GM23338 (cell line): ENCODE measurements around the gene GDA. TPM values are rescaled to one million over a fixed set of nuclear protein-coding genes. Genes with fewer than 3 reads are reported as not detected.
A peak's percentile ranks its signal among the peaks of the same experiment; 100 is the strongest.

Source experiments
- ATAC-seq: fragments of 200-7000 bp; cut with Tn5 transposase; 3 replicates; pipeline ENCODE4 v1.9.1; 2020
- DNase-seq: peaks from one replicate; pipeline ENCODE4 v3.0.0-alpha.2; 2015; ENCODE audit warnings: low spot score
- H2AFZ ChIP-seq: fragments of 200-600 bp; sonication (generic); 2 replicates; pipeline ENCODE4 v1.8.0; 2016; ENCODE audit warnings: antibody characterized with exemption, mild to moderate bottlenecking, moderate library complexity
- H3F3A ChIP-seq: fragments of 200-600 bp; sonication (generic); replicated peaks from 2 replicates; pipeline ENCODE4 v1.8.0; 2017; ENCODE audit warnings: antibody characterized with exemption, mixed run types, low read depth
- H3K27ac ChIP-seq: fragments of 200-600 bp; sonication (generic); 2 replicates; pipeline ENCODE4 v1.6.1; 2016; ENCODE audit warnings: low read depth
- H3K27me3 ChIP-seq: fragments of 200-600 bp; sonication (generic); 2 replicates; pipeline ENCODE4 v1.8.0; 2016; ENCODE audit warnings: mild to moderate bottlenecking, mixed run types, moderate library complexity; ENCODE audit not compliant: insufficient read depth
- H3K36me3 ChIP-seq: fragments of 200-600 bp; sonication (generic); 2 replicates; pipeline ENCODE4 v1.8.0; 2016; ENCODE audit warnings: mild to moderate bottlenecking; ENCODE audit not compliant: insufficient read depth
- H3K4me1 ChIP-seq: fragments of 200-600 bp; sonication (generic); 2 replicates; pipeline ENCODE4 v1.8.0; 2016; ENCODE audit warnings: mild to moderate bottlenecking, moderate library complexity; ENCODE audit not compliant: insufficient read depth
- H3K4me2 ChIP-seq: fragments of 200-600 bp; sonication (generic); 2 replicates; pipeline ENCODE4 v1.7.1; 2017; ENCODE audit warnings: mixed run types
- H3K4me3 ChIP-seq: fragments of 200-600 bp; sonication (generic); 2 replicates; pipeline ENCODE4 v1.6.1; 2016; ENCODE audit warnings: mixed run types
- H3K79me2 ChIP-seq: fragments of 200-600 bp; sonication (generic); replicated peaks from 2 replicates; pipeline ENCODE4 v1.8.0; 2017; ENCODE audit warnings: mild to moderate bottlenecking; ENCODE audit not compliant: insufficient read depth
- H3K9me2 ChIP-seq: fragments of 200-600 bp; sonication (generic); 2 replicates; pipeline ENCODE4 v1.8.0; 2017; ENCODE audit not compliant: insufficient read depth
- H4K20me1 ChIP-seq: fragments of 200-600 bp; sonication (generic); replicated peaks from 2 replicates; pipeline ENCODE4 v1.8.0; 2017; ENCODE audit warnings: mild to moderate bottlenecking; ENCODE audit not compliant: insufficient read depth
- H3K27ac Mint-ChIP-seq: 2 replicates; pipeline ENCODE4 v1.8.0; 2020; ENCODE audit warnings: inconsistent platforms, mild to moderate bottlenecking, moderate library complexity, mixed read lengths
- H3K27me3 Mint-ChIP-seq: 3 replicates; pipeline ENCODE4 v1.8.0; 2022; ENCODE audit warnings: low read depth, mild to moderate bottlenecking, moderate library complexity, mixed read lengths, inconsistent platforms; ENCODE audit not compliant: insufficient read depth, poor library complexity
- H3K36me3 Mint-ChIP-seq: 3 replicates; pipeline ENCODE4 v1.8.0; 2021; ENCODE audit warnings: low read depth, mild to moderate bottlenecking, inconsistent platforms, moderate library complexity, mixed read lengths
- H3K4me1 Mint-ChIP-seq: 3 replicates; pipeline ENCODE4 v1.8.0; 2020; ENCODE audit warnings: mild to moderate bottlenecking, inconsistent platforms, mixed read lengths
- H3K4me3 Mint-ChIP-seq: 3 replicates; pipeline ENCODE4 v1.8.0; 2021; ENCODE audit warnings: moderate library complexity, mild to moderate bottlenecking, inconsistent platforms, mixed read lengths
- H3K9me3 Mint-ChIP-seq: 3 replicates; pipeline ENCODE4 v1.8.0; 2020; ENCODE audit warnings: moderate library complexity, mild to moderate bottlenecking, inconsistent platforms, mixed read lengths
- EZH2 ChIP-seq: fragments of 200-600 bp; sonication (generic); IDR thresholded peaks from one replicate; pipeline ENCODE4 v1.8.0; 2017; ENCODE audit warnings: antibody characterized with exemption, mild to moderate bottlenecking, low read depth; ENCODE audit not compliant: unreplicated experiment
- EZH2phosphoT487 ChIP-seq: fragments of 200-600 bp; sonication (generic); IDR thresholded peaks from one replicate; pipeline ENCODE4 v1.8.1; 2018; ENCODE audit warnings: antibody characterized with exemption; ENCODE audit not compliant: unreplicated experiment
- NANOG ChIP-seq: IDR thresholded peaks from 2 replicates; pipeline ENCODE4 v1.6.1; 2016; ENCODE audit warnings: antibody characterized with exemption, borderline replicate concordance
- POLR2AphosphoS5 ChIP-seq: IDR thresholded peaks from 2 replicates; pipeline ENCODE4 v1.6.1; 2016; ENCODE audit warnings: antibody characterized with exemption, low read depth
- ZNF114 ChIP-seq: fragments of 250-450 bp; sonication (Bioruptor Pico); IDR thresholded peaks from 2 replicates; pipeline ENCODE4 v1.5.0; 2020; ENCODE audit warnings: mild to moderate bottlenecking, moderate library complexity
- ZNF331 ChIP-seq: fragments of 250-450 bp; sonication (Bioruptor Pico); IDR thresholded peaks from 2 replicates; pipeline ENCODE4 v1.5.0; 2020; ENCODE audit warnings: low read depth, mild to moderate bottlenecking, moderate library complexity
- long read RNA-seq: library from polyadenylated mRNA; unstranded; transcript quantifications from one replicate; pipeline ENCODE4 v2.0.0, GENCODE V29; 2020; ENCODE audit not compliant: unreplicated experiment
- polyA plus RNA-seq: library from polyadenylated mRNA; unstranded; fragments of >200 nt; fragmentation: Nextera tagmentation; extraction: Ambion mirVana; gene quantifications from 2 replicates; pipeline ENCODE4 v1.2.1, GENCODE V29; 2016
- total RNA-seq: library from RNA; depleted of rRNA; stranded (reverse); fragments of >200 nt; shearing (Covaris generic); gene quantifications from 2 replicates; pipeline ENCODE4 v1.2.3, GENCODE V29; 2014; rRNA removed
- TF ChIP-seq, protein P1 (sequence below), 2 experiments: fragments of 200-600 bp in 1 of 2; sonication (generic) in 1 of 2; conservative IDR thresholded peaks; 2 replicates each; pipeline versions ENCODE4 v1.5.1 to v1.6.1; 2016 to 2017; ENCODE audit warnings: antibody characterized with exemption in 2 of 2, low read depth in 2 of 2, mild to moderate bottlenecking in 2 of 2, moderate library complexity in 1 of 2

GDA gene
- total RNA-seq: 4.1 and 5.8 TPM in 2 replicates
- polyA plus RNA-seq: 3.2 and 4.0 TPM in 2 replicates
- long read RNA-seq: 0 reads

DNA sequence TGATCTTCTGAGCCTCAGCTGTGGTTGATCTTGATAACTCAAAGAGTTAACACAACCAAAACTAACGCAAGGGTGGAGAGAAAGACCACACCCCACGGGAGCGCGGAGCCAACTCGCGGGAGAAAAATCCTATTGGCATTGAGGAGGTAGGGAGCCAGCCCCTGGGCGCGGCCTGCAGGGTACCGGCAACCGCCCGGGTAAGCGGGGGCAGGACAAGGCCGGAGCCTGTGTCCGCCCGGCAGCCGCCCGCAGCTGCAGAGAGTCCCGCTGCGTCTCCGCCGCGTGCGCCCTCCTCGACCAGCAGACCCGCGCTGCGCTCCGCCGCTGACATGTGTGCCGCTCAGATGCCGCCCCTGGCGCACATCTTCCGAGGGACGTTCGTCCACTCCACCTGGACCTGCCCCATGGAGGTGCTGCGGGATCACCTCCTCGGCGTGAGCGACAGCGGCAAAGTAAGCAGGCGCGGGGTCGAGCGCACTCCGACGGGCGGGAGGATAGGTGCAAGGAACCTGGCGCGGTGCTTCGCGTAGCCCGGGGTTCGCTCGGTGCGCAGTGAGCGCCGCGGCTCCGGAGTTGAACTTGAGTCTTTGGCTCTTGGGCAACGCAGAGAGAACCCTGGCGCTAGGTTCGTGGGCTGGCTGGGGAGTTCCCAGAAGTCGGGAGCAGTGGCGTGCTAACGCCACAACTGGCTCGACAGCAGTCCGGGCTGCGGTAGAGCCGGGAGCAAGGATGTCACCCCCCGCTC lies at the start of gene GDA:
Gene GDA (plus strand): TSS at position 210 of the 745 bp plus-strand sequence. CDS start 120 bp downstream, at position 330.
- no peaks in the 10 kb centered on the region; the same call in 1 of the 2 replicates for H4K20me1 ChIP-seq
- ATAC-seq: peak; percentile 95
- peak; percentile 38; the same call in 1 of the 2 replicates for TF ChIP-seq POLR2AphosphoS5
- TF ChIP-seq EZH2phosphoT487: no peak
- TF ChIP-seq EZH2: peak; percentile 35
- TF ChIP-seq, protein P1, sequence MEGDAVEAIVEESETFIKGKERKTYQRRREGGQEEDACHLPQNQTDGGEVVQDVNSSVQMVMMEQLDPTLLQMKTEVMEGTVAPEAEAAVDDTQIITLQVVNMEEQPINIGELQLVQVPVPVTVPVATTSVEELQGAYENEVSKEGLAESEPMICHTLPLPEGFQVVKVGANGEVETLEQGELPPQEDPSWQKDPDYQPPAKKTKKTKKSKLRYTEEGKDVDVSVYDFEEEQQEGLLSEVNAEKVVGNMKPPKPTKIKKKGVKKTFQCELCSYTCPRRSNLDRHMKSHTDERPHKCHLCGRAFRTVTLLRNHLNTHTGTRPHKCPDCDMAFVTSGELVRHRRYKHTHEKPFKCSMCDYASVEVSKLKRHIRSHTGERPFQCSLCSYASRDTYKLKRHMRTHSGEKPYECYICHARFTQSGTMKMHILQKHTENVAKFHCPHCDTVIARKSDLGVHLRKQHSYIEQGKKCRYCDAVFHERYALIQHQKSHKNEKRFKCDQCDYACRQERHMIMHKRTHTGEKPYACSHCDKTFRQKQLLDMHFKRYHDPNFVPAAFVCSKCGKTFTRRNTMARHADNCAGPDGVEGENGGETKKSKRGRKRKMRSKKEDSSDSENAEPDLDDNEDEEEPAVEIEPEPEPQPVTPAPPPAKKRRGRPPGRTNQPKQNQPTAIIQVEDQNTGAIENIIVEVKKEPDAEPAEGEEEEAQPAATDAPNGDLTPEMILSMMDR (conservative IDR thresholded peaks at IDR 0.05; ENCODE audit: low read depth in 2 of 2): 0 out of 4 replicates have a peak, but pooled peaks of 1 of the 2 experiments have one; percentile 7
- no peaks in the 10 kb centered on the region for H3F3A ChIP-seq
- peak within 1 kb of the TSS; percentile 79 for H3K4me3 Mint-ChIP-seq
- H3K4me3 ChIP-seq: peak within 1 kb of the TSS; percentile 66
- H3K27ac ChIP-seq: no peak within 1 kb of the TSS
- no peak within 1 kb of the TSS for H3K27ac Mint-ChIP-seq
- H3K9me3 Mint-ChIP-seq: no peaks in the 10 kb centered on the region
- peaks cover 42% of the 10 kb centered on the region for H3K27me3 ChIP-seq
- peak; percentile 82 for DNase-seq
- H3K27me3 Mint-ChIP-seq: peaks cover 32% of the 10 kb centered on the region
- no peaks in the 10 kb centered on the region for H3K36me3 ChIP-seq
- peak within 1 kb of the TSS; percentile 99 for H2AFZ ChIP-seq
- no peaks in the 10 kb centered on the region; the same call in 2 of the 3 replicates for H3K36me3 Mint-ChIP-seq
- no peaks in the 10 kb centered on the region; the same call in 1 of the 3 replicates for H3K4me1 Mint-ChIP-seq
- H3K9me2 ChIP-seq: no peaks in the 10 kb centered on the region
- H3K79me2 ChIP-seq: no peaks in the 10 kb centered on the region
- H3K4me2 ChIP-seq: peak within 1 kb of the TSS; percentile 88
- peaks cover 4% of the 10 kb centered on the region; the same call in 1 of the 2 replicates for H3K4me1 ChIP-seq

DNA sequence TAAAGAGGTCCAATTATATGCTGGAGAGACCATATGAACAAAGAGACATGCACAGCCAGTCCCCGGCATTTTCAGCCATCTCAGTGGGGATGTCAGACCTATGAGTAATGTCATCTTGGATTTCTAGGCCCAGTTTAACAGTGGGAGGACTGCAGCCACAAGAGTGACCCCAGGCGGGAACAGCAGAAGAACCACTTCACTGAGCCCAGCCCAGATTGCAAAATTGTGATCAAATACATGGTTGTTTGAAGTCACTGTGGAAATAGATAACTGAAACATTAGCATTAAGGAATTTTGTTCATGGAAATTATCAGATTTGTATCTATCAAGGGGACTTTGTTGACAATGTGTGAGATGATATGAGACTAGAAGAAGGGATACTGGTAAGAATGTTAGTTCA lies 46.7 kb upstream of the GDA start:
- TF ChIP-seq ZNF331 (CRISPR knock-in tag) (peak; percentile 78), EZH2phosphoT487 (no peak), ZNF114 (CRISPR knock-in tag) (no peak), NANOG (no peak), EZH2 (no peak)
- Histone ChIP-seq H3K4me1 (no peaks in the 10 kb centered on the region), H3K4me2 (no peak overlapping the region), H3K27ac (no peak overlapping the region), H3K36me3 (no peaks in the 10 kb centered on the region), H4K20me1 (no peaks in the 10 kb centered on the region), H2AFZ (no peak overlapping the region), H3K9me2 (no peaks in the 10 kb centered on the region), H3K79me2 (no peaks in the 10 kb centered on the region), H3K27me3 (no peaks in the 10 kb centered on the region), H3F3A (no peaks in the 10 kb centered on the region), H3K4me3 (no peak overlapping the region)
- Mint-ChIP-seq H3K27me3 (peaks cover 5% of the 10 kb centered on the region), H3K27ac (no peak overlapping the region), H3K4me3 (no peak overlapping the region), H3K9me3 (peaks cover 9% of the 10 kb centered on the region), H3K36me3 (no peaks in the 10 kb centered on the region), H3K4me1 (no peaks in the 10 kb centered on the region)
- ATAC-seq: no peak
- no peak for DNase-seq
